ENCODE data around the gene SLC22A6.
"Not testable (repeated sequence)": the region's sequence is repeated elsewhere in the genome, so short reads cannot be mapped to it uniquely, and the experiment has no call there.

Gene SLC22A6

GRCh38 chr11:62983536-62984199 lies 1.1 kb downstream of the SLC22A6 start:
- DNase-seq: no peak

DNA sequence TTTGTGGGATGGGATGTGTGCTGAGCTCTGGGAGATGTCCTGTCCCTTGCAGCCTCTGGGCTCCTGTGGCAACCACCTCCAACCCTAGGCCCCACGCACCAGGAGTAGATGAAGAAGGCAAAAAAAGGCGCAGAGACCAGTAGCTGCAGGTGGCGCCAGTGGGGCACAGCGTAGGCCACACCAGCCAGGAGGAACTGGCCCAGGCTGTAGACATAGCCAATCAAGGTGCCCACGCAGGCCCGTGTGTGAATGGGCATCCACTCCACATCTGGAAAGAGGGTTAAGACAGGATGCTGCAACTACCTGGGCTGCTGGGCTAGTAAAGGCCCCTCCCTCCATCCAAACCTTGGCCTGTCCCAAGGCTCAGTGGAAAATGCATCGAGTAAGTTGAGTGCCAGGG lies 3.0 kb downstream of the SLC22A6 start:
- DNase-seq: no peak

GRCh38 chr11:62980133-62980760 lies 4.5 kb downstream of the SLC22A6 start:
- DNase-seq: no peak

DNA sequence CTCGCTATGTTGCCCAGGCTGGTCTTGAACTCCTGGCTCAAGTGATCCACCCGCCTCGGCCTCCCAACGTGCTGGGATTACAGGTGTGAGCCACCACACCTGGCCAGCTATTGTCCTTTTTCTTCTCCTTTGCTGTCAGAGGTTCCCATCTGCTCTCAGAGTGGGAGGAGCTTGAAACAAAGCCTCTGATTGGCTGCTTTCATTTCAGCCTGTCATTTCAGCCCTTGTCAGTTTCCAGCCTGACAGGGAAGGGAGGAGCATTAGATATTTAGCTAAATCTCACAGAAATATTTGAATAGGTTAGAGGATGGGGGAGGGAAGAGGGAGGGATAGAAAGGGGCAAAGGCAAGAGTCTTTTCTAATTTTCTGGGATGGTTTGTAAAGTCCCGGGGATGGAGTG lies 8.7 kb downstream of the SLC22A6 start:
- DNase-seq: no peak

DNA sequence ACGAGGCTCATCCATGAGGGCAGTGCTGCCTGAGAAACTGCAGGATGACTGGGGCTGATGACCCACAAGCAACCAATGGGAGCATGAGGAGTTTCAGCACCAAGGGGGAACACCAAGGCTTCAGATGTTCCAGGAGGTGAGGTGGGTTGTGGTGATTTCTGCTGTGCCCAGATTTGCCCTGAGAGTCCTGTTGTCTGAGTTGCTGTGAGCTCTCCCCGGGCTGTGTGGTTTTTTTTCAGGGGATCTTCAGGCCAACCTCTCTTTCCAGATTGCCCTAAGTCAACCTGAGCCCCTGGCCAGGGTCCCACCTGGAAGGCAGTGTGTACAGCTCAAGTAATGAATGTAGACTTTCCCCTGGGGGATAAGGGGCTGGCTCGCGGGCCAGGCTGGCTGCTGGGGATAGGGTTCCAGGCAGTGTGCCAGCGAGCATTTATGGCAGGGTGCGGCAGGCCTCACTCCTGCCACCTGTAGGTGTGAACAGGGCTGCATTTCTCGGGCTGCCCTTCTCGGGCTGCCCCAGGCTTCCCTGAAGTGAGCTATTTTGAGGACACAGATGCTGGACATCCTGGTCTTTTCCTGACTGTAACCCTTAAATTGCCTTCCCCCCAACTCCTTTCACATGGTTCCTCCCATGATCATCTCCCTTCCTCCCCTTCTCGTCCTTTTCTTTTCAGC lies 9.8 kb downstream of the SLC22A6 start:
- DNase-seq: peak in 1 of 2 experiments; percentile 16

DNA sequence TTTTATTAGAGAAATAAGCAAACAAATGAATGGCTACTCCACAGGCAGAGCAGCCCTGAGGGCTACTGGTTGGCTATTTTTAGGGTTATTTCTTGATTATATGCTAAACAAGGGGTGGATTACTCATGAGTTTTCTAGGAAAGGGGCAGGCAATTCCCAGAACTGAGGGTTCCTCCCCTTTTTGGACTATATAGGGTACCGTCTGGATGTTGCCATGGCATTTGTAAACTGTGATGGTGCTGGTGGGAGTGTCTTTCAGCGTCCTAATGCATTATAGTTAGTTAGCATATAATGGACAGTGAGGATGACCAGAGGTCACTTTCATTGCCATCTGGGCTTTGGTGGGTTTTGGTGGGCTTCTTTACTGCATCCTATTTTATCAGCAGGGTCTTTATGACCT lies 19.2 kb downstream of the SLC22A6 start:
- no peak for DNase-seq

GRCh38 chr11:62962391-62962790 lies 22.4 kb downstream of the SLC22A6 start:
- DNase-seq: no peak

GRCh38 chr11:62961017-62961570 lies 23.7 kb downstream of the SLC22A6 start:
- DNase-seq: no peak

DNA sequence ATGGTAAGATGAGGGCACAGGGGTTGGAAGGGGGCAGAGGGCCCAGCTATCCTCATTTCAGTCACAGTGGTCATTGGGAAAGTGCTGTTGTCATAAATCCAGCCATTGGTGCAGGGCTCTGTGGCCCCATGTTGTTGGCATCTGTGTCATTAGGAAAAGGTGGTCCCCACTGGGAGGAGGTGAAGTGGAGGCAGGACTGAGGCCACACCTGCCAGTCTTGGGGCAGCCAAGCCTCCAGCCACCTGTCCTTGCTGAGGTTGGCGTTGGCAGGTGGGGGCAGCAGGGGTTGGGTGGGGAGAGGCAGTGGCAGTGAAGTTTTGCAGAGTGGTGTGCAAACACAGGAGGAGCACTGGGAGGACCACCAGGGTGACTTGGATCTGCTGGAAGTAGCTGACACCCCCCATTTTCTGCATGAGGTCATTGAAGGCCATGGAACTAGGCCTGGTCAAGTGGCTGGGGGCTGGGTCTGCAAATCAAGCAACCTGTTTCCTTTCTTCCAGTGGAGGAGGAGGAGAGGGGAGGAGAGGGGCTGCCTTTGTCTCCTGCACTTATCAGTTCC lies 25.3 kb downstream of the SLC22A6 start:
- DNase-seq: no peak

- no peak for DNase-seq
These were observed 26.0 kb downstream of the SLC22A6 start for GRCh38 chr11:62958547-62959421.

GRCh38 chr11:62957147-62957546 lies 27.6 kb downstream of the SLC22A6 start:
- no peak for DNase-seq

GRCh38 chr11:62954478-62954877 lies 30.3 kb downstream of the SLC22A6 start:
- no peak for DNase-seq

- DNase-seq: no peak
These were observed 31.0 kb downstream of the SLC22A6 start for GRCh38 chr11:62953811-62954210.

- no peak for DNase-seq
These were observed 35.9 kb downstream of the SLC22A6 start for GRCh38 chr11:62948765-62949320.

- not testable (repeated sequence) for DNase-seq
These were observed 39.2 kb downstream of the SLC22A6 start for GRCh38 chr11:62945538-62945937.

DNA sequence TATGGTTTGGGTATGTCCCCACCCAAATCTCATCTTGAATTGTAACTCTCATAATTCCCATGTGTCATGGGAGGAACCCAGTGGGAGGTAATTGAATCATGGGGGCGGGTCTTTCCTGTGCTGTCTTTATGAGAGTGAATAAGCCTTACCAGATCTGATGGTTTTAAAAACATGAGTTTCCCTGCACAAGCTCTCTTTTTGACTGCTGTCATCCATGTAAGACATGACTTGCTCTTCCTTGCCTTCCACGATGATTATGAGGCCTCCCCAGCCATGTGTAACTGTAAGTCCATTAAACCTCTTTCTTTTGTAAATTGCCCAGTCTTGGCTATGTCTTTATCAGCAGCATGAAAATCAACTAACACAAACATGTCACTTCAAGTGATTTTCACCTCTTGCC lies 47.2 kb downstream of the SLC22A6 start:
- not testable (repeated sequence) for DNase-seq

GRCh38 chr11:62934496-62934785 lies 50.3 kb downstream of the SLC22A6 start:
- DNase-seq: no peak

- no peak for DNase-seq
These were observed 50.8 kb downstream of the SLC22A6 start for GRCh38 chr11:62933750-62934495.

DNA sequence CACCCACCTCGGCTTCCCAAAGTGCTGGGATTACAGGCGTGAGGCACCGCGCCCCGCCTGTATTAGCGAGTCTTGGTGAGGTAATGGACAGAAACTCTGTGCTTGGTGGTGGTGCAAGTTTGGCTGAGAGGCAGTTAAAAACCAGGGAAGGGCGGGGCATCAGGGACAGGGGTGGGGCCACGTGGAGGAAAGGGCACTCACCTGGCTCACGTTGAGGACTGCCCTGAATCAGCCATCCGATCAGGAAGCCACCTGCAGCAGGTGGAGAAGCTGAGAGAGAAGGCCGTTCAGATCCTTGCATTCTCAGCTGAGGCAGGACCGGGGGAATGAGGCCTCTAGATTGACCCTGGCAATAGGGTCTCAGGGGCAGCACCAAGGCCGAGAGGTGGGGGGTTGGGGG lies 51.5 kb downstream of the SLC22A6 start:
- no peak for DNase-seq

DNA sequence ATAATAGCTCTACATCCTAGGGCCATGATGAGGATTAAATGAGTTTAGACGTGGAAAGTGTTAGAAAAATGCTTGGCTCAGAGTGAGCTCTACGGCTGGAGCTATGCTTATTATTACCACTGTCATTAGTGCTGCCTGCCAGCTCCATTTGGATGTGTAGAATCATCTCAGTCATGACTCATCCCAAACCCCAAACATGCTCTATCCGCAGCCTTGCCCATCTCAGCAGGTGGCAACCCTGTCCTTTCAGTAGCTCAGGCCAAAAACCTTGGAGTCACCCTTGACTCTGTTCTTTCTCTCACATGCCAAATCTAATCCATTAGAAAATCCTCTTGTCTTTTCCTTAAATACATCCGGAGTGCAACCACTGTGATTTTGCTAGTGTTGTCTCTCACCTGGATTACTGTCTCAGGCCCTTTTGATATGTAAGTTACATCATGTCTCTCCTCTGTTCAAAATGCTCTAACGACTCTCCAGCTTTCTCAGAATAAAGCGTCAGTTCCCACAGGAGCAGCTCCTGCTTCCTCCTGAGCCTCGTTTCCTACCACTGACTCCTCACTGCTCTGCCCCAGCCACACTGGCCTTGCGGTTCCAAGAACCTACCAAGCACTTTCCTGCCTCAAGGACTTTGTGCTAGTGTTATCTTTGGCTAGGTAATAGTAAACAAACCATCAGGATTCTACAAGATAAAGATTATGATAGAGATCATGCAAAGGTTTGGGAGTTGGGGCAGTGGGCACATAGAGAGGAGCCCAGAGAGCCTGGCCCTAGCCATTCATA lies 53.1 kb downstream of the SLC22A6 start:
- no peak for DNase-seq

- DNase-seq: no peak
These were observed 54.1 kb downstream of the SLC22A6 start for GRCh38 chr11:62930666-62931065.
